NCI-H1417 (cell line): ENCODE data around the gene ABO.
"Not testable (repeated sequence)": the region's sequence is repeated elsewhere in the genome, so short reads cannot be mapped to it uniquely, and the experiment has no call there.

ENCODE experiments used
- DNase-seq, 3 experiments: peaks; one replicate each; lab custom pipeline; 2025; lab: John Stamatoyannopoulos, UW

ABO gene

DNA sequence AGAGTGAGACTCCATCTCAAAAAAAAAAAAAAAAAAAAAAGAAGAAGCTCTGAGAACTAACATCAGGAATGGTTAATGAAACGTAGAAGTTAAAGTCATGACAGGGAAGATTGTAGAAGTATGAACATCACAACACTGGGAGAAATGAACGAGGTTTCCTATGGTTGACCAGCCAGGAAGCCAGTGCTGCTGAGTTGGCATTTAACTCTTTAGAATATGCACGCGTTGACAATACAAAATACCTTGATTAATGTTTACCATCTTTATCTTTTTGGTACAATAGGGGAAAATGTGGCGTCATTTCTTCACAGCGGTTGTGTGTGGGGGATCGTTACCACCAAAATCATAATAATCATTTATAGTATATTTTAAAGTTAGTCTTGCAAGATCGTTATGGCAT lies 32.0 kb downstream of the ABO start:
- no peak for DNase-seq

DNA sequence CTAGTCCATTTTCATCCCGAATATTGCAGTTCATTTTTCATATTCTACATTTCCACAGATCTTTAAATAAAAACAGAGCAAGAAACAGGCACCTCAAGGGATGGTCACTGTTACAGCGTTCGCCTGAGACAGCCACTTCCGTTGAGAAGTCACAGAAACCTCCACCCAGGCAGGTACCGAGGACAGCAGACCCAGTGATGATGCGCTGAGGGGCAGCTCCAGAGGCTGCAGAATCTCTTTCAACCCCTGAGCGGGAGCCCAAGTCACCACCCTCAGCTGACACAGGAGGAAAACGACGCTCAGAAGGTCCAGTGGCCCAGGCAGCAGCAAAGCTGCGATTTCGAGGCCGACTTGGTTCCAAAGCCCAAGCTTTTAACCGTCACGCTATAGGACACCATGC lies 32.8 kb downstream of the ABO start:
- DNase-seq: no peak

DNA sequence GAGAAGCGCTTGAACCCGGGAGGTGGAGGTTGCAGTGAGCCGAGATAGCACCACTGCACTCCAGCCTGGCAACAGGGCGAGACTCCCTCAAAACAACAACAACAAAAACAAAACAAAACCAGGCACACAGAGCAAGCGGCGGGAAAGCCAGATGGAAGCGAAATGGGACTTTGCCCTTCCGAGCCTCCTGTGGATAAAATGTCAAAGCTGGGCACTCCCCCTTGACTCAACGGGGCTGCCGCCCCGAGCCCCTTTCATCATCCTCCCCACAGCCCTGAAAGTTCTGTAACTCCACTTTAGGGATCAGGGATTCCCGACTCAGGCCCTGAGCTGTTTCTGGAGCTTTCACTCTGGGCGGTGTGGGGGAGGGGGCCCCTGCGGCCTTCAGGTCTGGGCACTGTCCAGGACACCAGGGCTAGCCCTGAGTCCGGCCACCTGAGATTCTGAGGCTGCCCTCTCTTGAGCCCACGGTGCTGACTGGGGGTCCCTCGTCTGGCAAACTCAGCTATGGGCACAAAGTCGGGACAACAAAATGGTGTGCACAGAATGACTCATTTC lies 35.4 kb downstream of the ABO start:
- no peak for DNase-seq

DNA sequence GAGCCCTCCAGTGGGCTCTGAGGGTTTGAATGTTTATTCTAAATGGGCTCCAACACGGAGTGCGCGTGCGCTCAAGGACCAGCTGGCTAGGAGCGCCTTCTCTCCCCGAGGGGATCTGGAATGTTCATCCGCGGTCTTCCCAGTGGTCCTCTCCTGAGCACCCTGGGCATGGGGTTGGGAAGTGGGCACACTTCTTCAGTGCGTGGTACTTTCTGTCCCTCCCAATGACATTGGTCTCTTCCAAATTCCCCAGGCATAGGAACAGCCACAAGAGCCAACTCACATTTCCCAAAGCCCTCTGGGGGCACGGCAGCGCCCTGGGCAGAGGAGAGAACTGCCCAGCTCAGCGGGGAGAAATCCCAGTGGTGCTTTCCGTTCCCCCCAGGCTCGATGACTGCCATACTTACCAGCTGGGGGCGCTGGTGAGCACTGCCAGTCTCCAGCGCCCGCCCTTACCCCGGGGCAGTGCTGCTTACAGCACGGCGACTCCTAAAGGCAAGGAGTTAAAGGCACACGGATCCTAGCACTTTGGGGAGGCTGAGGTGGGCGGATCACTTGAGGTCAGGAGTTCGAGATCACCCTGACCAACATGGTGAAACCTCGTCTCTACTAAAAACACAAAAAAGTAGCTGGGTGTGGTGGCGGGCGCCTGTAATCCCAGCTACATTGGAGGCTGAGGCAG lies 36.0 kb downstream of the ABO start:
- no peak for DNase-seq

DNA sequence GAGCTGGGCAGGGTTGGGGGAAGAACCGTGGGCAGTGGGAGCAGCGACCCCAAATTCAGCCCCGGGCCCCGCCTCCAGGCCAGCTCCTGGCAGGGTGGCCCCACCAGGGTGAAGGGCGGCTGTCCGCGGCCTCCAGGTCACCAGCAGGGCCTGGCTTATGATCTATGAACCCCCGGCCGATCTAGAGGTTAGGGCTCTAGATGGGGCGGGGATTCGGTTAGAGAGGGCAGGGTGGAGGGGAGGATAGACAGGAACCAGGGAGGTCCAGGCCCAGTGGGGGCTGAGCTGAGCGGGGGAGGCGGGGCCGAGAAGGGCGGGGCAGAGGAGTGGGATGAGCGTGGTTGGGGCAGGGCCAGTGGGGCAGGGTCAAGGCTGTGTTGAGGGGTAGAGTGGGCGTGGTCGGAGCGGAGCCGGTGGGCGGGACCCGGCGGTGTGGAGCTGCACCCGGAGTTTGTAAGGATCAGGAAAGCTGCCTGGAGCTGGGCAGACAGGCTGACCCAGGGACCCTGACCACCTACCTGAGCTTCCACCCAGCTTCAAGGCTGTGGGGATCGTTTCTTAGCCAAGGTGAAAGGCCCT lies 36.6 kb downstream of the ABO start:
- DNase-seq: no peak

DNA sequence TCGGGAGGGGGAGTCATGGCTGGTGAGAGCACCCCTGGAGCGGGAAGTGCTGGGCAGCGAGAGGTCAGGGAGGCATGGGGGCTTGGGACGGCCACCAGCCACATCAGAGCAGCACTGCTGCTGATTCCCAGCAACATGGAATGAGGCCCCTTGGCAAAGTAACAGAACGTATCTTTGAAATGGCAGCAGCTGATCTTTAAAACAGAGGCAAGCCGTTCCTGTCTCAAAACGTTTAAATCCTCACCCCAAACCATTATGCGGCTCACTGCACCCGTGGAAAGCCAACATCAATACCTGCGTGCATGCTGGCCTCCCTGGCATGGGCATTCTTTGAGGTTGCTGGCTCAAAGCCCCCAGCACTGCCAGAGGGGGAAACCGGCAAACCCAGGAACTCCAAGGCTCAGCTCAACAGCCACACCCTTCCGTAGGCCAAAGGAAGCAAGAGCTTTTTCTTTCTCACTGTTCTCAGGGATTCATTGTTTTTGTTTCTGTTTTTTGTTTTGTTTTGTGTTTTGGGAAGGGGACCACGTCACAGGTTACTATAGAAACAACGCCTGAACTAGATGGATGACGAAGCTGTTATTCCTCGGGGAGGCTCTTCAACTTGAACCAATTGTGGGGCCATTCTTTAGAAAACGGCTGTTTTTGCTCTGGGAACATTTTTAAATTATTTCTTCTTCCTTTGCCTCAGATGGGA lies 37.8 kb downstream of the ABO start:
- DNase-seq: peak in 1 of 3 experiments; percentile 6

DNA sequence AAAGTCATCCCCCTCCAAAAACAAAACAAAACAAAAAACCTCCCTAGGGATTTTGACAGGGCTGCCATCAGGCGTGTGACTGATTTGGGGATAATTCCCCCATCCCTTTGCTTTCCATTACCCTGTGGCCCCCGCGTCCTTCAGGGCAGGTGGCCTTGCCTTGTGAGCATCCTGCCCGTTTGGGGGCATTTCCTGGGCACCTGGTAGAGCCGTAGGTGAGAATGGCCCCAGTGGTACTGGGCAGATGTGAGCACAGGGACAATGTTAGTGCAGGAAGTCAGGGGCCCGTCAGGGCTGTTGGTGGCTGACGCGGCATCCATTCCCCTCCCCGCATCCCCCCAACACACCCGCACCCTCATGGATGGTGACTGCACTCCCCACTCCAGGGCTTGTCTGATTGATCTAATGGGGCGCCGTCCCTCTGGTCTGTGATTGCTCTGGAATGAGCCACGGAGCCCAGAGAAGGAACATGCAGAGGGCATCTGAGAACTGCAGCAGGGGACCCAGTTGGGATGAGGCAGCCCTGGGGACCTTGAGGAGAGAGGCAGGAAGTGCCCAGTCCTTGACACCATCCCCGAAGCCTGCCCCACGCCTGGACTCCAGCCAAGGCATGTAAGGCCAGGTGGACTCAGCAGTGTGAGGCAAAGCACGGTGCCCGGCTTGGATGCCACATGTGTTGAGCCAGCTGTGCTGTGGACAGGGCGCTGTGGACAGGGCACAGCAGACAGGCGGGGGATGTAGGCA lies 38.5 kb downstream of the ABO start:
- not testable (repeated sequence) for DNase-seq

DNA sequence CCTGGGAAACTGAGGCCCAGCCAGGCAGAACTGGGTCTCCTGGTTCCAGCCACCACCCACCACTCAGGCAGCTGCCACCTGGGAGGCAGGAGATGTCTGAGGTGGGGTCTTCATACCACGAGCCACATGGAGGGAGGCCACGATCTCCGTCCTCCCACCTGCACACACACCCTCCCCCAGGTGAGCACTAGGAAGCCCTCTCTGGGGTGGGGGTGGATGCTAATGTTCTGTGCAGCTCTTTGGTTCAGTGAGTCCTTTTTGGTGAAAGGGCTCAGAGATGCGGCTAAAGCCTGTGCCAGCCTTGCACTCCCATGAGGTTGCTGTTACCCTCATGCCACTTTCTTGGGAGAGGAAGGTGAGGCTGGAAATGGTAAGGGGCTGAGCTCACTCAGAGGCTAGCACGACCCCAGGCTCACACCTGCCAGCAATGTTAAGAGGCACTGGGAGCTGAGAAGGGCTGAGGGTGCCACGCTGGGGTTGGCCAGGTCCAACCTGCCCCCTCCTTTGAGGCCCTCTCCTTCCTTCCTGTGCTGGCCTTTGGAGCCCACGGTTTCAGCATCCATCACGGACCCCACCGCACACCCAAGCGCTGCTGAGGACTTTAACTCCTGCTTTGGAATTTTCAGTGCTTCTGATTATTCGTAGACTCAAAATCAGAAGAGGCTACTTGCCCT lies 39.3 kb downstream of the ABO start:
- no peak for DNase-seq

DNA sequence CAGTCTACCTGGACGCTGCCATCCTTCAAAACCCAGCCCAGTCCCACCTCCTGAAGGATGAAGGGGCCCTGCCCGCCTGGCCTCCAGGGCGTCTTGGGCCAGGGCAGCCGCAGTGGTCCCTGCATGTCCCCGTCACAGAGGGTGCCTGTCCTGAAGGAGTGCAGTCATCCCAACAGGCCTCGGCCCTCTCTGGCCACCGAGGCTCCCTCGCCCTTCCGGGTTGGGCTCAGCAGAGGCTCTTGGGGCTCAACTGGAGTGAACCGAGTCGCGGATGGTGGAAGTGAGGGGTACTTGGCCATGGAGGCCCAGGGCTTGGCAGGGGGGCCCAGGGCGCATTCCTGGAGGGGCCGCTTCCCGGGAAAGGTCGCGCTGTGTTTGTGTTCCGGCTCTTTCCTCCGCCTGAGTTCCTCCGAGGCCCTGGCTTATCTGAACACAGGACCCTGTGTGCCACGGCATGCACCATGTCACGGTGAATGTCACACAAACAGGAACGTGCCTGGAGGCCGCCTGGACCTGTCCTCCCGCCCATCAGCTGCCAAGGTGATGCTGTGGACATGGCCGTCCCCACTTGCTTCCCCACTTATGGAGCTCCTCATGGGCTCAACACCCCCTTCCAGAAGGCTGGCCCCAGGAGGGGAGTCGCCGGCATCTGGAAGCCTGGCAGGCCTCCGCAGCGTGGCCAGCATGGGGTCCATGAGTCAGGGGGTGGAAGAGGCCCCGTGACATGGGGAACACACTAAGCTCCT lies 40.3 kb downstream of the ABO start:
- no peak for DNase-seq

DNA sequence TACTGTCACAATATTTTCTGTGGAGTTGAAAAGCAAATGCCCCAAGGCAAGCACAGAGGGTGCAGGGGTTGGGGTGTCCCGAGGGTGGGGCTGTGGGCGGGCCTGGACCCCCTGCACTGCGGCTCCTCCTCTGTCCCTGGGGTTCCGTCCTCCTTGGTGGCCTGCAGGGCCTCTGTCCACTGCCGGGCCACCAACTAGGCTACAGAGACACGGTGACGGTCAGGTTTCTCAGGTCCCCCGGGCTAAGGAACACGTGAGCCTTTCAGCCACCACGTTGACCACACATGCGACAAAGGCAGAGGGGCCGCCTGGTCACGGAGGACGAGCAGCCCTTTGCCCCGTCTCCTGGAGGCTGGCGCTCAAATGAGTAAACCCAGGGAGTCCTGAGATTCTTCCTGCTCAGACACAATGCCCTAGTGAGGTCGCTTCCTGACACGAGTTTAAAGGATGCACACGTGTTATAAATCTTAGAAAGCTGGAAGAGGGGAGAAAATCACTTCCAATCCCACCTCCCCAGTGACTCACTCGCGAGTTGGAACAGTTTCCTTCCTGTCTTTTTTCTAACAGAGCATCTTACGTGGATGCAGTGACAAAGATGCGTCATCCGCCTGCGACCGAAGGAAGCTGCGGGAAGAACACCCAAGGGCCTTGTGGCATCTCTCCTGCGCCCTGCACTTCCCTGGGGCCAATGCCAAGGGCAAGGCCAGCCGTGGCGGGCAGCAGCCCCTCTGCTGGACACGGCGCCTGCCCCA lies 41.1 kb downstream of the ABO start:
- DNase-seq: no peak

DNA sequence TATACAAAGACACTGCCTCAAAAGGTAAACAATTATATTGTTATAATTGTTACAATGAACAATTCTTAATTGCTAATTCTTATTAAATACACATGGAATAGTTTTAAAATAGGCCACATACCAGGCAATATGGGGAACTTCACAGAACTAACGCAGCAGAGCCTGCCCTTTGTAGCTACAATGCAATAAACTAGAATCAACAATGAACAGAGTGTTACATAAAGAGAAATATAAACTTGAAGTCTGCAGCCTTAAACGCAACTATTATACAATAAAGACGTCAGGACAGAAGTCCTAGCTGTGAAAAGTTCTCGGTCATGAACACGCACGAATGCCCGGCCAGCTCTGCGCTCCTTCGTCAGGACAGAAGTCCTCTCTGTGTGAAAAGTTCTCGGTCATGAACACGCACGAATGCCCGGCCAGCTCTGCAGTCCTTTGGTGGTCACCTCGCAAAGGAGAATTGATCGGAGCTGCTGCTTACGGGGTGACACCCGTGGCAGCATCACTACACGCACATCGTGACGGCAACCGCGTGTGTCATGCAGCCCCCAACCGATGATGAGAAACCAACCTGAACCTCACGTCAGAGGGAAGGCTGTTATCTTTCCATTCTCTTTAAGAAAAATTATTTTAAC lies 43.0 kb downstream of the ABO start:
- DNase-seq: not testable (repeated sequence)

DNA sequence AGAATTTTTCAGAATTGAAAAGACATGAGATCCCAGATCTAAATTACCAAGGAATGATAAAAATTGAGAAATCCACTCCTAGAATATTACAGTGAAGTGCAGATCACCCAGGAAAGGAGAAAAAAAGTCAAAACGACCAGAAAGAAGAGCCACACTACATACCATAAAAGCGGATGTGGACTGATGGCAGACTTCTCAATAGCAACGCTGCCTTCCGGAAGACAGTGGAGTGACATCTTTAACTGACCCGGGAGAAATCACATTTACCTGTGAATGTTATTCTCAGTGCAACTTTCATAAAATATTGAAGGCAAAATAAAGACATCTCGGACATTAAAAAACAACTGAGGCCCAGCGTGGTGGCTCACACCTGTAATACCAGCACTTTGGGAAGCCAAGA lies 44.5 kb downstream of the ABO start:
- not testable (repeated sequence) for DNase-seq

DNA sequence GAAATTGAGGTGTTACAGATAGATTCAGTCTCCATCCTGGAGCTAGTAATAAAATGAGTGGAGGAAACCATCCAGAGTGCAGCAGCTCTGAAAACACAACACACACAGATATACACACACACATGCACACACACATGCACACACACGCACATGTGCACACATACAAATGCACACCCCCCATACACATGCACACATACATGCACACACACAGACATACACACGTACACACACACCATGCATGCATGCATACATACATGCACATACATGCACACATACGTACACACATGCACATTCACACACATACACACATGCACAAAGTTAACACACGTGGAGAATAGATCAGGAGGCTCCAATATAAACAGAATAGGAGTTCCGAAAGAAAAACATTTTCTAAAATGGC lies 44.9 kb downstream of the ABO start:
- no peak for DNase-seq

DNA sequence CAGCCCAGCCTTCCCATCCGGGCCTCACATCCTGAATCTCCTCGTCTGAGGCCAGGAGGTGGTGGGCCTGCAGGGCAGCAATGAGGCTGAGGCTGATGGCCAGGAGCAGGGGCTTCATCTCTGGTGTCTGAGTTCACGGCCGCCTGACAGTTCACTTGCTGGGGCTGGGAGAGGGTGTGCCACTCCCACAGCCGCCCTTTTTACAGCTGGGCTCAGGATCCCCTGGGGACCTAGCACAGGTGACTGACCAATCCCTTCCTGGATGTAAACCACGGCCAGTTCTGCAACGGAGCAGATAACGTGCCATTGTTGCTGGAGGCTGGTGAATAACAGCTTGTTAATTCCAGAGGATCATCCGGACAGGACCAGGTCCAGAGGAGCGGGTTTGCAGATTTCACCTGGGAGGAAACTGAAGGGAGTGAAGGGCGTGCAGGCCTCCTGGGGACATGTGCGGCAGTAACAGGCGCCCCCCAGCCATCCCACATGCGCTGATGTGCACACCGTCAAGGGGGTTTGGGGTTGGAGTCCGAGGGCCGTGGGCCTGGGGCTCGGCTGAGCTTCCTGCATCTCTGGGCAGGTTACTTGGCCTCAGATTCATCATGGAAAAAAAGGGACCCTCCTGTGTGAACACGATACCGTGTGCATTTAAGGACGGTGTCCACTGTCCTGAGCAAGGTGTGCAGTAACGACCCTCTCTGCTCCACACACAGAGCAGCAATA lies 46.4 kb downstream of the ABO start:
- not testable (repeated sequence) for DNase-seq

DNA sequence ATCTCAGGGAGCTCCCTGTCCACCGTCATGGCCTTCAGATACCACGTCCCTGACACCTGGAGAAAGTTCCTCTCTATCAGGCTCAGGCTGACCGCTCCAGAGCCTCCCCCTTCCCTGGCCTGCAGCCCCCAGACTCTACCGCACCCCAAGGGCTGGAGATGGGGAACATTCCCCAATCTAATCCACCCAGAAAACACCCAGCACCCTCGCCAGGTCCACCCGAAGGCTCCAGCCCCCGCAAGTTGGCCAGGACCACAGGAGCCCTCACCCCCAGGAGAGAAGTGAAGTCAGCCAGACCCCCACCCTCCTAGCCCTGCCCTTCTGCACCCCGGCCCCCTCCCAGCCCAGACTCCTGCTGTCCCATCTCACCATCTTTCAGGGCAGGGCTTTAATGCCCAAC lies 47.0 kb downstream of the ABO start:
- DNase-seq: not testable (repeated sequence)

DNA sequence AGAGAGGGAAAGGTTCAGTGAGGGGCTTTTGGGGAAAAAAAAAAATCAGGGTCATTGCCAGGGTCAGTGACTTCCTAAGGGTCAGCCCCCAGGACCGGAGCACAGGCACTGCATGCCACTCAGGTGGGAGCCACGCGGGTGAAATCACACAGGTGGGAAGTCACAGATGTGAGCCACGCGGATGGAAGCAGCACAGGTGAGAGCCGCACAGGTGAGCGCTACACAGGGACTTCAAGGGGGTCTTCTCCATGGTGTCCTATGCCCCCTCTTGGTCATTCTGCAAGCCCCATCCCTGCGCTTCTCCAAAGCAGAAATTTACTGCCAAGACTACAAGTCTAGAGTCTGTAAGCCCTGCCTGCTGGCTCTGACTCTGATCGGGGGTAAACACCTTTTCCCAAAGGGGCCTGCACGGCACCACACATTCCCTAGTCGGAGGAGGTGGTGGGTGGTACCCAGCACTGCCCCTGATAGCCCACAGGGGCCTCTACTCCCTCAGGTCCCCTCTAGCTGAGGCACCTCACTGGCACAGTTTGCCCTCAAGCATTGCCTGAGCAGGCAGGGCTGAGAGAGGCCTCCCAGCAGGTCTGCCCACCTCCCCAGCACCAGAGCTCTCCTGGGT lies 47.6 kb downstream of the ABO start:
- no peak for DNase-seq

DNA sequence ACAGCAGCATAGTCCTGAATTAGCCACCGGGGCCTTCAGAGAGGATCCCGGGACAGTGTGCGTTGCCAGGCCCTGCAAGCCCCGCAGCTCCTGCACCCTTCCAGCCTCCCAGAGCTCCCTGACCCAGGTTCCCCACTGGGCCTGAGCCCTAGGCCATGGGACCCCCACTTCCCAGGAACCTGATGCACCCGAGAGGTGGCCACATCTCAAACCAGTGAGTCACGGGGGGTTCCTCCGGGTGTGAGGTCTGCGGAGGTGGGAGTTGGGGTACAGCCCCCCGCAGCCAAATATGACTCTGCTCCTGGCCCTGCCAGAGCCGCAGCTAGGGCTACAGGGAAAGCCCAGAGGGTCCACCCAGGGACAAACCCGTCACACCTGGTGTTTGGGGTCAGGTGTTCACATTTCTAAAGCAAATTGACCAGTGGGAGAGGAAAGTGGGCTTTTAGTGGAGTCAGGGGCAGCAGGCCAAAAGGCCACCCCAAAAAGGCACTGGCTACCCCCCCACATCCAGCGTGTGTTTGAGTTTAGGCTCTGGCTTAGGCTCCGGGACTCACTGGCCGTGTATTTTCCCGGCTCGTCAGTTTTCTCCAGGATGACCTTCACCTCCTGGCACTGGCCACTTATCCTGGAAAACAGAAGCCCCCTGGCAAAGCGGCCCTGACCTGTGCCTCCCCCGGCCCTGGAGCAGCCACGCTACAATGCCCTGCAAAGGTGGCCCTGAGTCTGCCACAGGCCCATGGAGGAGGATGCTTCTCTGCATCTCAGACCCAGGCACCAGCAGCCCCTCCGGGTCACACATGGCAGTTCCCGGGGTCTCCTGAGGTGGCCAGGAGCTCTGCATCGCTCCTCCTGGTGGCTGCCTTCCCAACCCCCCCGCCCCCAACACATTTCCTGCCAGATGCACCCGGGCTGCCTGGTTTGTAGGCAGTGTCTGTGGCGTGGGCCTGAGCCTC lies 48.5 kb downstream of the ABO start:
- DNase-seq: no peak
